Body of pancreas (tissue), 4 donors: ENCODE results near the gene NXPE3.

Experiments used
- CTCF ChIP-seq, 7 experiments: fragments of 450-650 bp in 4 of 7; fragments of 200-600 bp in 3 of 7; sonication (generic) in 3 of 7; IDR thresholded peaks; one replicate each; pipeline ENCODE4 v1.5.1; 2016 to 2019; ENCODE audit warnings: antibody characterized with exemption in 7 of 7
- POLR2A ChIP-seq, 3 donors: fragments of 450-650 bp; IDR thresholded peaks; one replicate each; pipeline ENCODE4 v1.6.1; 2016; ENCODE audit warnings: antibody characterized with exemption in 3 of 3, mild to moderate bottlenecking in 2 of 3

- no peak for TF ChIP-seq CTCF (IDR thresholded peaks at IDR 0.05)
- TF ChIP-seq POLR2A (IDR thresholded peaks at IDR 0.05) = no peak
Measured at GRCh38 chr3:101857301-101857741, 78.3 kb downstream of the NXPE3 start.
